Central memory CD8-positive, alpha-beta T cell (primary cell): ENCODE measurements around the gene LAD1.

ENCODE experiments used
- ATAC-seq: fragments of 150-1000 bp; cut with Tn5 transposase; replicated peaks from 2 replicates; pipeline ENCODE4 v1.10.0; 2022; ENCODE audit warnings: mild to moderate bottlenecking, moderate FRiP score, moderate number of reproducible peaks; ENCODE audit not compliant: poor library complexity, severe bottlenecking; ENCODE audit errors: extremely low read depth
- DNase-seq, 2 donors: peaks; one replicate each; pipeline ENCODE4 v3.0.0; 2021; ENCODE audit warnings: low spot score in 2 of 2
- H3K27ac Mint-ChIP-seq: one replicate; pipeline ENCODE4 v1.8.0; 2022; ENCODE audit warnings: low read depth, mild to moderate bottlenecking, moderate library complexity, mixed read lengths
- H3K27me3 Mint-ChIP-seq: one replicate; pipeline ENCODE4 v1.8.0; 2022; ENCODE audit warnings: mixed read lengths
- H3K36me3 Mint-ChIP-seq: one replicate; pipeline ENCODE4 v1.8.0; 2022; ENCODE audit warnings: mild to moderate bottlenecking, moderate library complexity, mixed read lengths; ENCODE audit not compliant: insufficient read depth
- H3K4me1 Mint-ChIP-seq: one replicate; pipeline ENCODE4 v1.8.0; 2022; ENCODE audit warnings: mixed read lengths
- H3K4me3 Mint-ChIP-seq: one replicate; pipeline ENCODE4 v1.8.0; 2022; ENCODE audit warnings: mild to moderate bottlenecking, moderate library complexity, mixed read lengths
- H3K9me3 Mint-ChIP-seq: one replicate; pipeline ENCODE4 v1.8.0; 2022; ENCODE audit warnings: mixed read lengths

The LAD1 gene

GRCh38 chr1:201356701-201357100 is 42.4 kb downstream of the LAD1 start:
- H3K4me1 Mint-ChIP-seq: no peaks in the 10 kb centered on the region
- H3K27ac Mint-ChIP-seq: no peak overlapping the region
- no peaks in the 10 kb centered on the region for H3K9me3 Mint-ChIP-seq
- peaks cover 57% of the 10 kb centered on the region for H3K27me3 Mint-ChIP-seq
- ATAC-seq (no peak), DNase-seq (no peak)
- no peak overlapping the region for H3K4me3 Mint-ChIP-seq
- H3K36me3 Mint-ChIP-seq: no peaks in the 10 kb centered on the region

GRCh38 chr1:201356236-201356635 is 42.9 kb downstream of the LAD1 start:
- no peaks in the 10 kb centered on the region for H3K9me3 Mint-ChIP-seq
- H3K4me1 Mint-ChIP-seq: no peaks in the 10 kb centered on the region
- H3K27me3 Mint-ChIP-seq: peaks cover 57% of the 10 kb centered on the region
- no peak for DNase-seq
- H3K4me3 Mint-ChIP-seq: no peak overlapping the region
- H3K27ac Mint-ChIP-seq: no peak overlapping the region
- no peaks in the 10 kb centered on the region for H3K36me3 Mint-ChIP-seq
- no peak for ATAC-seq

- ATAC-seq: no peak
- H3K9me3 Mint-ChIP-seq: no peaks in the 10 kb centered on the region
- H3K4me3 Mint-ChIP-seq: no peak overlapping the region
- peaks cover 57% of the 10 kb centered on the region for H3K27me3 Mint-ChIP-seq
- no peaks in the 10 kb centered on the region for H3K4me1 Mint-ChIP-seq
- H3K27ac Mint-ChIP-seq: no peak overlapping the region
- no peaks in the 10 kb centered on the region for H3K36me3 Mint-ChIP-seq
- no peak for DNase-seq
Measured at GRCh38 chr1:201355471-201355870, 43.7 kb downstream of the LAD1 start.

- no peak overlapping the region for H3K4me3 Mint-ChIP-seq
- no peaks in the 10 kb centered on the region for H3K4me1 Mint-ChIP-seq
- no peak overlapping the region for H3K27ac Mint-ChIP-seq
- no peaks in the 10 kb centered on the region for H3K36me3 Mint-ChIP-seq
- peaks cover 58% of the 10 kb centered on the region for H3K27me3 Mint-ChIP-seq
- DNase-seq: no peak
- ATAC-seq: no peak
- H3K9me3 Mint-ChIP-seq: no peaks in the 10 kb centered on the region
Measured at GRCh38 chr1:201354901-201355295, 44.2 kb downstream of the LAD1 start.

- DNase-seq (no peak), ATAC-seq (no peak)
- H3K9me3 Mint-ChIP-seq: no peaks in the 10 kb centered on the region
- no peak overlapping the region for H3K4me3 Mint-ChIP-seq
- no peak overlapping the region for H3K27ac Mint-ChIP-seq
- H3K4me1 Mint-ChIP-seq: no peaks in the 10 kb centered on the region
- no peaks in the 10 kb centered on the region for H3K36me3 Mint-ChIP-seq
- H3K27me3 Mint-ChIP-seq: peaks cover 63% of the 10 kb centered on the region
Measured at GRCh38 chr1:201354151-201354900, 44.8 kb downstream of the LAD1 start.

GRCh38 chr1:201353186-201353940 is 45.8 kb downstream of the LAD1 start:
- no peaks in the 10 kb centered on the region for H3K9me3 Mint-ChIP-seq
- H3K27ac Mint-ChIP-seq: no peak overlapping the region
- no peaks in the 10 kb centered on the region for H3K36me3 Mint-ChIP-seq
- no peak for DNase-seq
- no peak for ATAC-seq
- no peak overlapping the region for H3K4me3 Mint-ChIP-seq
- H3K27me3 Mint-ChIP-seq: peaks cover 58% of the 10 kb centered on the region
- H3K4me1 Mint-ChIP-seq: no peaks in the 10 kb centered on the region

GRCh38 chr1:201351617-201352016 is 47.5 kb downstream of the LAD1 start:
- H3K27me3 Mint-ChIP-seq: peaks cover 56% of the 10 kb centered on the region
- H3K4me1 Mint-ChIP-seq: no peaks in the 10 kb centered on the region
- no peak overlapping the region for H3K27ac Mint-ChIP-seq
- no peaks in the 10 kb centered on the region for H3K9me3 Mint-ChIP-seq
- no peak for DNase-seq
- no peak overlapping the region for H3K4me3 Mint-ChIP-seq
- no peaks in the 10 kb centered on the region for H3K36me3 Mint-ChIP-seq
- ATAC-seq: no peak

- Mint-ChIP-seq H3K4me1 (no peaks in the 10 kb centered on the region), H3K9me3 (no peaks in the 10 kb centered on the region), H3K27me3 (peaks cover 55% of the 10 kb centered on the region), H3K27ac (no peak overlapping the region), H3K36me3 (no peaks in the 10 kb centered on the region), H3K4me3 (no peak overlapping the region)
- ATAC-seq (no peak), DNase-seq (no peak)
Measured at GRCh38 chr1:201350884-201351283, 48.2 kb downstream of the LAD1 start.

GRCh38 chr1:201350361-201350725 is 48.8 kb downstream of the LAD1 start:
- no peak overlapping the region for H3K4me3 Mint-ChIP-seq
- ATAC-seq: no peak
- H3K36me3 Mint-ChIP-seq: no peaks in the 10 kb centered on the region
- H3K27ac Mint-ChIP-seq: no peak overlapping the region
- H3K4me1 Mint-ChIP-seq: no peaks in the 10 kb centered on the region
- DNase-seq: no peak
- H3K9me3 Mint-ChIP-seq: no peaks in the 10 kb centered on the region
- H3K27me3 Mint-ChIP-seq: peaks cover 49% of the 10 kb centered on the region

- H3K27ac Mint-ChIP-seq: no peak overlapping the region
- DNase-seq (no peak), ATAC-seq (no peak)
- no peaks in the 10 kb centered on the region for H3K4me1 Mint-ChIP-seq
- H3K4me3 Mint-ChIP-seq: no peak overlapping the region
- H3K36me3 Mint-ChIP-seq: peaks cover 3% of the 10 kb centered on the region
- no peaks in the 10 kb centered on the region for H3K9me3 Mint-ChIP-seq
- peaks cover 38% of the 10 kb centered on the region for H3K27me3 Mint-ChIP-seq
Measured at GRCh38 chr1:201349092-201349491, 50.0 kb downstream of the LAD1 start.

GRCh38 chr1:201348211-201348566 is 50.9 kb downstream of the LAD1 start:
- no peaks in the 10 kb centered on the region for H3K9me3 Mint-ChIP-seq
- no peak overlapping the region for H3K4me3 Mint-ChIP-seq
- no peak for ATAC-seq
- no peak overlapping the region for H3K27ac Mint-ChIP-seq
- H3K4me1 Mint-ChIP-seq: no peaks in the 10 kb centered on the region
- DNase-seq: no peak
- H3K36me3 Mint-ChIP-seq: peaks cover 3% of the 10 kb centered on the region
- H3K27me3 Mint-ChIP-seq: peaks cover 36% of the 10 kb centered on the region

GRCh38 chr1:201347498-201348210 is 51.5 kb downstream of the LAD1 start:
- no peak overlapping the region for H3K4me3 Mint-ChIP-seq

GRCh38 chr1:201346987-201347386 is 52.1 kb downstream of the LAD1 start:
- Mint-ChIP-seq H3K27ac (no peak overlapping the region), H3K9me3 (no peaks in the 10 kb centered on the region), H3K4me1 (no peaks in the 10 kb centered on the region), H3K27me3 (peaks cover 35% of the 10 kb centered on the region), H3K4me3 (no peak overlapping the region), H3K36me3 (peaks cover 3% of the 10 kb centered on the region)
- ATAC-seq (no peak), DNase-seq (no peak)

More at GRCh38 chr1:201347498-201348210, 51.5 kb downstream of the LAD1 start:
- no peak for ATAC-seq
- H3K27ac Mint-ChIP-seq: no peak overlapping the region
- peaks cover 36% of the 10 kb centered on the region for H3K27me3 Mint-ChIP-seq
- H3K4me1 Mint-ChIP-seq: no peaks in the 10 kb centered on the region
- peaks cover 3% of the 10 kb centered on the region for H3K36me3 Mint-ChIP-seq
- H3K9me3 Mint-ChIP-seq: no peaks in the 10 kb centered on the region
- DNase-seq: no peak
